Keratinocyte (primary cell): ENCODE data around the gene GRIK4. TPM values are rescaled to one million over a fixed set of nuclear protein-coding genes. Genes with fewer than 3 reads are reported as not detected.

Experiments
- DNase-seq: peaks from one replicate; pipeline ENCODE4 v3.0.0-alpha.2; 2011; ENCODE audit warnings: low read depth, missing footprints, low spot score
- FAIRE-seq: peaks from 2 replicates; lab custom pipeline; 2011; peaks lifted over from hg19 to GRCh38; lab: Jason Lieb, UNC
- H2AFZ ChIP-seq: 2 replicates; pipeline ENCODE4 v1.6.0; 2012; ENCODE audit warnings: low read length, control low read depth, inconsistent platforms; ENCODE audit not compliant: control insufficient read depth
- H3K27ac ChIP-seq: 2 replicates; pipeline ENCODE4 v1.5.1; 2011; ENCODE audit warnings: low read length; ENCODE audit not compliant: control insufficient read depth, insufficient read depth
- H3K27me3 ChIP-seq: 3 replicates; pipeline ENCODE4 v1.6.0; 2011; ENCODE audit warnings: low read length; ENCODE audit not compliant: control insufficient read depth, insufficient read depth; ENCODE audit errors: extremely low read depth
- H3K36me3 ChIP-seq, 2 experiments: 2 replicates in 1 of 2; 3 replicates in 1 of 2; pipeline ENCODE4 v1.5.1; 2011; ENCODE audit warnings: low read length in 2 of 2, mild to moderate bottlenecking in 1 of 2; ENCODE audit not compliant: control insufficient read depth in 2 of 2, insufficient read depth in 2 of 2; ENCODE audit errors: extremely low read depth in 1 of 2
- H3K4me1 ChIP-seq: 3 replicates; pipeline ENCODE4 v1.5.1; 2011; ENCODE audit warnings: low read length; ENCODE audit not compliant: control insufficient read depth, insufficient read depth; ENCODE audit errors: extremely low read depth
- H3K4me2 ChIP-seq: 3 replicates; pipeline ENCODE4 v1.6.0; 2011; ENCODE audit warnings: low read depth, low read length; ENCODE audit not compliant: control insufficient read depth, insufficient read depth; ENCODE audit errors: extremely low read depth
- H3K4me3 ChIP-seq, 3 experiments: fragments of 200-600 bp in 1 of 3; sonication (generic) in 1 of 3; 2 replicates in 2 of 3; 3 replicates in 1 of 3; pipeline ENCODE4 v1.5.1; 2011 to 2016; ENCODE audit warnings: low read length in 3 of 3, mild to moderate bottlenecking in 3 of 3, control low read depth in 2 of 3, inconsistent platforms in 1 of 3, low read depth in 1 of 3, mixed read lengths in 1 of 3, mixed run types in 1 of 3, moderate library complexity in 1 of 3; ENCODE audit not compliant: control insufficient read depth in 2 of 3, insufficient read depth in 2 of 3; ENCODE audit errors: extremely low read depth in 1 of 3
- H3K79me2 ChIP-seq: 2 replicates; pipeline ENCODE4 v1.6.0; 2012; ENCODE audit warnings: low read length; ENCODE audit not compliant: control insufficient read depth, insufficient read depth
- H3K9ac ChIP-seq: 3 replicates; pipeline ENCODE4 v1.6.0; 2011; ENCODE audit warnings: low read length; ENCODE audit not compliant: control insufficient read depth, insufficient read depth; ENCODE audit errors: extremely low read depth
- H3K9me1 ChIP-seq: 3 replicates; pipeline ENCODE4 v1.6.0; 2011; ENCODE audit warnings: low read length; ENCODE audit not compliant: control insufficient read depth, insufficient read depth; ENCODE audit errors: extremely low read depth
- H3K9me3 ChIP-seq: 2 replicates; pipeline ENCODE4 v1.5.1; 2012; ENCODE audit warnings: low read depth, low read length; ENCODE audit not compliant: control insufficient read depth
- H4K20me1 ChIP-seq: 3 replicates; pipeline ENCODE4 v1.6.0; 2011; ENCODE audit warnings: low read length; ENCODE audit not compliant: control insufficient read depth, insufficient read depth; ENCODE audit errors: extremely low read depth
- CTCF ChIP-seq, 3 experiments: IDR thresholded peaks in 1 of 3; conservative IDR thresholded peaks in 1 of 3; optimal IDR thresholded peaks in 1 of 3; 2 replicates in 2 of 3; 3 replicates in 1 of 3; pipeline versions ENCODE3 to v1.5.1; 2011; ENCODE audit warnings: low read length in 3 of 3, mild to moderate bottlenecking in 3 of 3, moderate library complexity in 2 of 3, control low read depth in 1 of 3, inconsistent platforms in 1 of 3; ENCODE audit not compliant: insufficient read depth in 2 of 3; ENCODE audit errors: extremely low read depth in 1 of 3
- EZH2 ChIP-seq: IDR thresholded peaks from one replicate; pipeline ENCODE4 v1.6.1; 2012; ENCODE audit warnings: inconsistent platforms, mild to moderate bottlenecking, low read length, moderate library complexity
- dilution Hi-C: fragments of 300-500 bp; cut with MboI; formaldehyde crosslinking; loops from one replicate; pipeline ENCODE4 v1.7.0; 2020; ENCODE audit warnings: low sequenced_read_pairs; ENCODE audit not compliant: extremely low pct_ligation_motif_present
- polyA plus RNA-seq, 5 experiments: library from polyadenylated mRNA; depleted of rRNA in 3 of 5; stranded (reverse) in 3 of 5; stranded (forward) in 1 of 5; unstranded in 1 of 5; fragments of >200 nt; gene quantifications; 1 replicate in 1 of 5; 2 replicates in 3 of 5; 3 replicates in 1 of 5; pipeline versions ENCODE4 v1.2.1 to v1.2.3, GENCODE V29; 2011 to 2012; ENCODE audit warnings: missing spikeins in 2 of 5, low read depth in 1 of 5, low replicate concordance in 1 of 5

Gene GRIK4
- polyA plus RNA-seq, 1 donor (not counting 4 experiments of a cell fraction or from before 2014, with no cell fraction given) = not detected

- Histone ChIP-seq H3K4me1 (peaks cover 7% of the 10 kb centered on the region), H3K9me1 (no peaks in the 10 kb centered on the region), H3K9ac (no peak overlapping the region), H3K4me2 (no peak overlapping the region), H3K27ac (no peak overlapping the region), H3K27me3 (no peaks in the 10 kb centered on the region), H2AFZ (no peak overlapping the region), H3K79me2 (no peaks in the 10 kb centered on the region), H3K9me3 (no peaks in the 10 kb centered on the region), H3K36me3 (peaks cover 3 to 9% of the 10 kb centered on the region in 2 experiments), H3K4me3 (no peak overlapping the region), H4K20me1 (no peaks in the 10 kb centered on the region)
- TF ChIP-seq CTCF (optimal IDR thresholded peaks at IDR 0.05 in 1 of 3, IDR thresholded peaks at IDR 0.05 in 1 of 3, conservative IDR thresholded peaks at IDR 0.05 in 1 of 3; ENCODE audit: extremely low read depth in 1 of 3, insufficient read depth in 2 of 3, low read length in 3 of 3) = no peak
- no peak for TF ChIP-seq EZH2
- DNase-seq (no peak), FAIRE-seq (no peak)
- dilution Hi-C loops = no loop called here
These were observed 40.4 kb upstream of the GRIK4 start for GRCh38 chr11:120471131-120471530.

GRCh38 chr11:120471994-120472393 lies 39.6 kb upstream of the GRIK4 start:
- Histone ChIP-seq H3K79me2 (no peaks in the 10 kb centered on the region), H3K9me3 (no peaks in the 10 kb centered on the region), H3K4me2 (no peak overlapping the region), H3K9ac (no peak overlapping the region), H3K4me1 (peaks cover 7% of the 10 kb centered on the region), H3K36me3 (peaks cover 3 to 9% of the 10 kb centered on the region in 2 experiments), H2AFZ (no peak overlapping the region), H3K4me3 (no peak overlapping the region), H3K9me1 (no peaks in the 10 kb centered on the region), H3K27me3 (no peaks in the 10 kb centered on the region), H3K27ac (no peak overlapping the region), H4K20me1 (no peaks in the 10 kb centered on the region)
- DNase-seq = no peak
- TF ChIP-seq CTCF (optimal IDR thresholded peaks at IDR 0.05 in 1 of 3, IDR thresholded peaks at IDR 0.05 in 1 of 3, conservative IDR thresholded peaks at IDR 0.05 in 1 of 3; ENCODE audit: extremely low read depth in 1 of 3, insufficient read depth in 2 of 3, low read length in 3 of 3) (no peak), EZH2 (no peak)
- no peak for FAIRE-seq
- dilution Hi-C loops = no loop called here
